Lung (tissue), 12 donors: ENCODE measurements around the gene FBXL22. TPM values are rescaled to one million over a fixed set of nuclear protein-coding genes. Genes with fewer than 3 reads are reported as not detected.

ENCODE experiments used
- ATAC-seq: fragments of 200-7000 bp; cut with Tn5 transposase; one replicate; pipeline ENCODE4 v1.9.1; 2020; ENCODE audit warnings: moderate number of reproducible peaks; ENCODE audit not compliant: insufficient read depth, low FRiP score
- DNase-seq, 3 donors: peaks; one replicate each; pipeline ENCODE4 v3.0.0-alpha.2; 2013 to 2017
- H3K27ac ChIP-seq, 2 donors: one replicate each; pipeline ENCODE4 v1.5.1; 2013; ENCODE audit warnings: mild to moderate bottlenecking in 2 of 2, moderate library complexity in 2 of 2, control low read depth in 1 of 2, inconsistent platforms in 1 of 2, low read depth in 1 of 2, low read length in 1 of 2
- H3K27me3 ChIP-seq, 3 donors: one replicate each; pipeline ENCODE4 v1.5.1; 2013; ENCODE audit warnings: low read length in 2 of 3; ENCODE audit not compliant: control insufficient read depth in 3 of 3, insufficient read depth in 3 of 3
- H3K36me3 ChIP-seq, 4 donors: one replicate each; pipeline ENCODE4 v1.5.1; 2013; ENCODE audit warnings: low read length in 4 of 4, mild to moderate bottlenecking in 1 of 4, moderate library complexity in 1 of 4; ENCODE audit not compliant: control insufficient read depth in 4 of 4, insufficient read depth in 4 of 4
- H3K4me1 ChIP-seq, 5 donors: one replicate each; pipeline ENCODE4 v1.5.1; 2013; ENCODE audit warnings: low read length in 5 of 5, mild to moderate bottlenecking in 2 of 5, moderate library complexity in 1 of 5; ENCODE audit not compliant: control insufficient read depth in 5 of 5, insufficient read depth in 5 of 5
- H3K4me3 ChIP-seq: one replicate; pipeline ENCODE4 v1.5.1; 2013; ENCODE audit warnings: mild to moderate bottlenecking, control low read depth, moderate library complexity
- H3K9ac ChIP-seq, 2 donors: one replicate each; pipeline ENCODE4 v1.5.1; 2013; ENCODE audit warnings: low read length in 2 of 2, control low read depth in 1 of 2; ENCODE audit not compliant: insufficient read depth in 1 of 2
- H3K9me3 ChIP-seq, 4 donors: one replicate each; pipeline ENCODE4 v1.5.1; 2013; ENCODE audit warnings: low read length in 3 of 4, mild to moderate bottlenecking in 1 of 4, moderate library complexity in 1 of 4; ENCODE audit not compliant: control insufficient read depth in 4 of 4, insufficient read depth in 3 of 4
- CTCF ChIP-seq: IDR thresholded peaks from 2 replicates; pipeline ENCODE4 v1.5.1; 2012; ENCODE audit warnings: mild to moderate bottlenecking; ENCODE audit errors: control extremely low read depth, extremely low read depth
- WGBS, 2 donors: extraction: QIAGEN DNeasy Blood & Tissue Kit; methylation state at CpG; one replicate each; pipeline ENCODE4 v1.1.7; 2013; 5-methylcytosine and 5-hydroxymethylcytosine counted together
- polyA plus RNA-seq, 2 donors: library from polyadenylated mRNA; stranded (reverse); fragments of 200-250 nt; gene quantifications; one replicate each; pipeline ENCODE4 v1.2.1, GENCODE V29; 2013
- total RNA-seq, 2 donors: library from RNA; depleted of rRNA in 1 of 2; stranded (reverse); fragments of >200 nt in 1 of 2; gene quantifications; one replicate each; pipeline ENCODE4 v1.2.1, GENCODE V29; 2014 to 2021
- donor health status: control.
- donor health status: control.
- donor health status: Bipolar disorder and iron deficiency.
- donor health status: healthy.
- donor health status: DM: yes; HTN: yes; CAD: no.

Gene FBXL22
- total and polyA plus RNA-seq, 4 donors = 0.42 to 2.7 (median 1.6) TPM

GRCh38 chr15:63596676-63597037, 530 bp upstream of the FBXL22 start:
- 70 to 90% methylated on average over 2 of the region's 2 CpGs for WGBS, 2 donors
- Histone ChIP-seq H3K9ac (no peak overlapping the region), H3K36me3 (peaks cover 2 to 13% (median 5%) of the 10 kb centered on the region in 4 donors), H3K9me3 (no peaks in the 10 kb centered on the region), H3K4me3 (no peak overlapping the region), H3K4me1 (peaks cover 0 to 37% (median 16%) of the 10 kb centered on the region in 5 donors), H3K27me3 (no peaks in the 10 kb centered on the region), H3K27ac (peak overlapping the region; percentile 26 to 80)
- ATAC-seq (no peak), DNase-seq (no peak)
- TF ChIP-seq CTCF = no peak

- 89 to 91% methylated on average over 6 of the region's 6 CpGs for WGBS, 2 donors
- no peak overlapping the region for H3K9ac ChIP-seq
- peaks cover 0 to 42% (median 16%) of the 10 kb centered on the region in 5 donors for H3K4me1 ChIP-seq
- peaks cover 1 to 7% (median 4%) of the 10 kb centered on the region in 4 donors for H3K36me3 ChIP-seq
- peak overlapping the region; percentile 6 for H3K4me3 ChIP-seq
- ATAC-seq = no peak
- no peak for TF ChIP-seq CTCF
- H3K27me3 ChIP-seq = no peaks in the 10 kb centered on the region
- DNase-seq = no peak
- peak overlapping the region; percentile 37 to 80 for H3K27ac ChIP-seq
- no peaks in the 10 kb centered on the region for H3K9me3 ChIP-seq
These were observed 634 bp downstream of the FBXL22 start for GRCh38 chr15:63597821-63598220.

- H3K4me1 ChIP-seq = peaks cover 0 to 42% (median 16%) of the 10 kb centered on the region in 5 donors
- no peaks in the 10 kb centered on the region for H3K27me3 ChIP-seq
- H3K9me3 ChIP-seq = no peaks in the 10 kb centered on the region
- 70 to 78% methylated on average over 12 of the region's 12 CpGs for WGBS, 2 donors
- DNase-seq (peak; percentile 64 to 88 (median 80)), ATAC-seq (no peak)
- H3K36me3 ChIP-seq = peaks cover 0 to 7% (median 4%) of the 10 kb centered on the region in 4 donors
- no peak for TF ChIP-seq CTCF
- peak overlapping the region; percentile 66 to 80 for H3K27ac ChIP-seq
- no peak overlapping the region for H3K4me3 ChIP-seq
- no peak overlapping the region for H3K9ac ChIP-seq
These were observed 1.6 kb downstream of the FBXL22 start for GRCh38 chr15:63598473-63599400.
